ENCODE measurements around the gene AMH. TPM values are rescaled to one million over a fixed set of nuclear protein-coding genes. Genes with fewer than 3 reads are reported as not detected.

The AMH gene
- total and polyA plus RNA-seq, 2 of the 4 experiments (the other 2 are of a cell fraction) = 0.86 TPM; not detected in 1

DNA sequence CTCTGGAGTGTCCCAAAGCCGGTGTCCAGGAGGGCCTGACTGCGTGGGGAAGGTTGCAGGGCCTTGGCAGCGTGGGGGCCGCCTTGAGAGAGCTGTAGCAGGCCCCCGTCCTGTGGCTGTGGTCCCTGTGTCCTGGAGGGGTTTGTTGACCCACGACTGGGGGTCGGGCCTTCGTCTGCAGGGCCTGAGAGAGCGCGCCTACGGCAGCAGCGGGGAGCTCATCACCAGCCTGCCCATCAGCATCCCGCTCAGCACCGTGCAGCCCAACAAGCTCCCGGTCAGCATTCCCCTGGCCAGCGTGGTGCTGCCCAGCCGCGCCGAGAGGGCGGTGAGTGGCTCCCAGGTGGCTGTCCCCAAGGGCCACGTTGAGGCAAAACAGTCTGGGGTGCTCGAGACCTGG is 31.5 kb upstream of the AMH start:
- no TSS peak for BruUV-seq (replicated peaks)
- Histone ChIP-seq H3K4me1 (ENCODE audit: control insufficient read depth, insufficient read depth, low read length) (no peaks in the 10 kb centered on the region), H2BK20ac (ENCODE audit: low read depth, low read length) (no peak overlapping the region), H3K14ac (replicated peaks; ENCODE audit: low read depth, low read length) (no peak overlapping the region), H3K27me3 (ENCODE audit: control insufficient read depth, insufficient read depth, low read length) (no peaks in the 10 kb centered on the region), H2BK5ac (ENCODE audit: low read depth, low read length, poor library complexity, severe bottlenecking) (no peak overlapping the region), H4K20me1 (ENCODE audit: insufficient read depth, low read length) (peaks cover 3% of the 10 kb centered on the region; the same call in 1 of the 2 replicates), H4K5ac (ENCODE audit: low read depth, low read length) (no peak overlapping the region), H3K36me3 (ENCODE audit: control insufficient read depth, insufficient read depth, low read length) (peaks cover 70% of the 10 kb centered on the region), H4K91ac (ENCODE audit: insufficient read depth, low read depth, low read length) (no peak overlapping the region), H2AK5ac (ENCODE audit: low read depth, low read length) (no peak overlapping the region), H2AFZ (replicated peaks; ENCODE audit: low read length, poor library complexity) (no peak overlapping the region), H3K18ac (ENCODE audit: low read depth, low read length) (no peak overlapping the region), H3K9ac (ENCODE audit: low read depth, low read length) (no peak overlapping the region), H3K9me1 (ENCODE audit: insufficient read depth, low read length) (no peaks in the 10 kb centered on the region), H3K9me3 (ENCODE audit: control insufficient read depth, insufficient read depth, low read length) (no peaks in the 10 kb centered on the region), H2BK15ac (ENCODE audit: low read depth, low read length) (no peak overlapping the region), H2AK9ac (replicated peaks; ENCODE audit: low read depth, low read length, poor library complexity) (no peak overlapping the region), H3K23ac (ENCODE audit: low read depth, low read length) (no peak overlapping the region), H3K4ac (ENCODE audit: low read depth, low read length) (no peak overlapping the region), H3K27ac (ENCODE audit: insufficient read depth, low read length) (no peak overlapping the region), H3K79me1 (ENCODE audit: low read depth in 1 of 2, low read length in 2 of 2) (peaks cover 16 to 45% of the 10 kb centered on the region in 2 experiments; a peak in 3 of 4 replicates), H4K8ac (ENCODE audit: low read depth in 2 of 2, low read length in 2 of 2) (no peak overlapping the region), H2BK120ac (ENCODE audit: low read depth, low read length) (no peak overlapping the region), H3K4me2 (ENCODE audit: low read depth, low read length) (no peak overlapping the region), H3K56ac (ENCODE audit: extremely low read depth, insufficient read depth, low read length) (no peak overlapping the region), H3K4me3 (ENCODE audit: insufficient read depth, low read depth, low read length) (no peak overlapping the region)
- DNase-seq (no peak), ATAC-seq (ENCODE audit: low read depth) (no peak)
- TF ChIP-seq MAFK (IDR thresholded peaks at IDR 0.05; ENCODE audit: low read depth, low read length) = no peak
- no peak for TF ChIP-seq MAZ (IDR thresholded peaks at IDR 0.05; ENCODE audit: borderline replicate concordance, low read depth, low read length)
- TF ChIP-seq RCOR1 (IDR thresholded peaks at IDR 0.05; ENCODE audit: insufficient replicate concordance, low read length) = no peak
- TF ChIP-seq, protein P1, sequence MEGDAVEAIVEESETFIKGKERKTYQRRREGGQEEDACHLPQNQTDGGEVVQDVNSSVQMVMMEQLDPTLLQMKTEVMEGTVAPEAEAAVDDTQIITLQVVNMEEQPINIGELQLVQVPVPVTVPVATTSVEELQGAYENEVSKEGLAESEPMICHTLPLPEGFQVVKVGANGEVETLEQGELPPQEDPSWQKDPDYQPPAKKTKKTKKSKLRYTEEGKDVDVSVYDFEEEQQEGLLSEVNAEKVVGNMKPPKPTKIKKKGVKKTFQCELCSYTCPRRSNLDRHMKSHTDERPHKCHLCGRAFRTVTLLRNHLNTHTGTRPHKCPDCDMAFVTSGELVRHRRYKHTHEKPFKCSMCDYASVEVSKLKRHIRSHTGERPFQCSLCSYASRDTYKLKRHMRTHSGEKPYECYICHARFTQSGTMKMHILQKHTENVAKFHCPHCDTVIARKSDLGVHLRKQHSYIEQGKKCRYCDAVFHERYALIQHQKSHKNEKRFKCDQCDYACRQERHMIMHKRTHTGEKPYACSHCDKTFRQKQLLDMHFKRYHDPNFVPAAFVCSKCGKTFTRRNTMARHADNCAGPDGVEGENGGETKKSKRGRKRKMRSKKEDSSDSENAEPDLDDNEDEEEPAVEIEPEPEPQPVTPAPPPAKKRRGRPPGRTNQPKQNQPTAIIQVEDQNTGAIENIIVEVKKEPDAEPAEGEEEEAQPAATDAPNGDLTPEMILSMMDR (conservative IDR thresholded peaks at IDR 0.05; ENCODE audit: low read depth, low read length) = no peak
- no peak for TF ChIP-seq POLR2A (IDR thresholded peaks at IDR 0.05; ENCODE audit: low read depth, low read length)
- TF ChIP-seq RFX5 (IDR thresholded peaks at IDR 0.05; ENCODE audit: low read depth, low read length) = no peak
- no peak for TF ChIP-seq NFE2L2 (IDR thresholded peaks at IDR 0.05; ENCODE audit: low read depth, low read length)
- no peak for TF ChIP-seq FOS (IDR thresholded peaks at IDR 0.05; ENCODE audit: low read depth, low read length)
- TF ChIP-seq, protein P2, sequence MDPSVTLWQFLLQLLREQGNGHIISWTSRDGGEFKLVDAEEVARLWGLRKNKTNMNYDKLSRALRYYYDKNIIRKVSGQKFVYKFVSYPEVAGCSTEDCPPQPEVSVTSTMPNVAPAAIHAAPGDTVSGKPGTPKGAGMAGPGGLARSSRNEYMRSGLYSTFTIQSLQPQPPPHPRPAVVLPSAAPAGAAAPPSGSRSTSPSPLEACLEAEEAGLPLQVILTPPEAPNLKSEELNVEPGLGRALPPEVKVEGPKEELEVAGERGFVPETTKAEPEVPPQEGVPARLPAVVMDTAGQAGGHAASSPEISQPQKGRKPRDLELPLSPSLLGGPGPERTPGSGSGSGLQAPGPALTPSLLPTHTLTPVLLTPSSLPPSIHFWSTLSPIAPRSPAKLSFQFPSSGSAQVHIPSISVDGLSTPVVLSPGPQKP (IDR thresholded peaks at IDR 0.05; ENCODE audit: borderline replicate concordance, low read depth, low read length) = no peak
- no peak for TF ChIP-seq CHD1 (IDR thresholded peaks at IDR 0.05; ENCODE audit: low read depth, low read length)
- no peak for TF ChIP-seq CEBPB (IDR thresholded peaks at IDR 0.05; ENCODE audit: low read depth, low read length)
- TF ChIP-seq SMC3 (IDR thresholded peaks at IDR 0.05; ENCODE audit: low read depth, low read length) = no peak
- no peak for TF ChIP-seq USF2 (IDR thresholded peaks at IDR 0.05; ENCODE audit: low read depth, low read length)
- TF ChIP-seq BHLHE40 (IDR thresholded peaks at IDR 0.05; ENCODE audit: low read depth, low read length) = no peak
- TF ChIP-seq RAD21 (IDR thresholded peaks at IDR 0.05; ENCODE audit: low read length) = no peak
- TF ChIP-seq MXI1 (IDR thresholded peaks at IDR 0.05; ENCODE audit: borderline replicate concordance, low read depth, low read length) = no peak
- dilution Hi-C loops (cut with HindIII; ENCODE audit: low sequenced_read_pairs, unreplicated experiment) (no loop called here), in situ Hi-C loops (cut with MboI; ENCODE audit: low sequenced_read_pairs) (no loop called here), intact Hi-C loops (cut with micrococcal nuclease) (no loop called here)
- ChIA-PET CTCF (no interaction called here), POLR2A (ENCODE audit: unreplicated experiment) (interaction anchor here (0.6 kb wide), 1 partner anchor 49 kb away, joined by 3 read pairs; no protein-coding TSS in a partner anchor)
- WGBS, 2 experiments (ENCODE audit: extremely low coverage in 2 of 2, insufficient read length in 1 of 2) = 98% methylated on average over 17 of the region's 22 CpGs; no CpG with 5 or more reads in 1 of the 2 experiments

Data from IMR-90 (cell line).